Mesothelial cell of epicardium (in vitro differentiated cells): ENCODE measurements around the gene SLX4IP. TPM values are rescaled to one million over a fixed set of nuclear protein-coding genes. Genes with fewer than 3 reads are reported as not detected.
A peak's percentile ranks its signal among the peaks of the same experiment; 100 is the strongest.

Source experiments
- DNase-seq, 2 experiments: peaks; one replicate each; pipeline ENCODE4 v3.0.0; 2021; ENCODE audit warnings: low spot score in 2 of 2; ENCODE audit not compliant: unreplicated experiment in 2 of 2
- H3K27ac Mint-ChIP-seq: 2 replicates; pipeline ENCODE4 v1.8.0; 2021; ENCODE audit warnings: mixed read lengths
- H3K27me3 Mint-ChIP-seq: 2 replicates; pipeline ENCODE4 v1.8.0; 2021; ENCODE audit warnings: low read depth, mixed read lengths
- H3K36me3 Mint-ChIP-seq: 2 replicates; pipeline ENCODE4 v1.8.0; 2021; ENCODE audit warnings: mixed read lengths
- H3K4me1 Mint-ChIP-seq: 2 replicates; pipeline ENCODE4 v1.8.0; 2021; ENCODE audit warnings: mixed read lengths
- H3K4me3 Mint-ChIP-seq: 2 replicates; pipeline ENCODE4 v1.8.0; 2021; ENCODE audit warnings: mild to moderate bottlenecking, moderate library complexity, mixed read lengths
- H3K9me3 Mint-ChIP-seq: 2 replicates; pipeline ENCODE4 v1.8.0; 2021; ENCODE audit warnings: mixed read lengths
- total RNA-seq: library from RNA; stranded (reverse); gene quantifications from 3 replicates; pipeline ENCODE4 v1.2.1, GENCODE V29; 2021
- TF ChIP-seq, protein P1 (sequence below): fragments of 200-600 bp; sonication (generic); IDR thresholded peaks from one replicate; pipeline ENCODE4 v1.5.0; 2021; ENCODE audit warnings: antibody characterized with exemption; ENCODE audit not compliant: unreplicated experiment

Gene SLX4IP
- total RNA-seq, 1 donor from 2014 or later, result 10.4 TPM

DNA sequence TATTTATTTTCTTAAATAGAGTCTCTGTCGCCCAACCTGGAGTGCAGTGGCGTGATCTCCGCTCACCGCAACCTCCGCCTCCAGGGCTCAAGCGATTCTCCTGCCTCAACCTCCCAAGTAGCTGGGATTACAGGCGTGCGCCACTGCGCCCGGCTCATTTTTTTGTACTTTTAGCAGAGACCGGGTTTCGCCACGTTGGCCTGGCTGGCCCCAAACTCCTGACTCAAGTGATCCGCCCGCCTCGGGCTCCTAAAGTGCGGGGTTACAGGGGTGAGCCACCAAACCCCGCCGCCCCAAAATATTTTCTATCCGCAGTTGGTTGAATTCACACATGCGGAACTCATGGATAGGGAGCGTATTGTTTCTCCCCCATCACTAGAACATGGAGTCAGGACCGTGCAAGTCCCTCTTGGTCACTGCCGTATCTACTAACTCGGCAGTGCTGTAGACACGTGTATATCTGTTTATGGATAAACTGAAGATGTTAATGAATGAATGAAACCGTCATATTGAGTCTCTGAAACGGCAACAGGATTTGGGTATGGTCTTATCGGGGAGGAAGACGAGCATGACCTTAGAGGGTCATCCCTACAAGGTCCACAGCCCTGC, 2.0 kb upstream of the SLX4IP start:
- TF ChIP-seq, protein P1, sequence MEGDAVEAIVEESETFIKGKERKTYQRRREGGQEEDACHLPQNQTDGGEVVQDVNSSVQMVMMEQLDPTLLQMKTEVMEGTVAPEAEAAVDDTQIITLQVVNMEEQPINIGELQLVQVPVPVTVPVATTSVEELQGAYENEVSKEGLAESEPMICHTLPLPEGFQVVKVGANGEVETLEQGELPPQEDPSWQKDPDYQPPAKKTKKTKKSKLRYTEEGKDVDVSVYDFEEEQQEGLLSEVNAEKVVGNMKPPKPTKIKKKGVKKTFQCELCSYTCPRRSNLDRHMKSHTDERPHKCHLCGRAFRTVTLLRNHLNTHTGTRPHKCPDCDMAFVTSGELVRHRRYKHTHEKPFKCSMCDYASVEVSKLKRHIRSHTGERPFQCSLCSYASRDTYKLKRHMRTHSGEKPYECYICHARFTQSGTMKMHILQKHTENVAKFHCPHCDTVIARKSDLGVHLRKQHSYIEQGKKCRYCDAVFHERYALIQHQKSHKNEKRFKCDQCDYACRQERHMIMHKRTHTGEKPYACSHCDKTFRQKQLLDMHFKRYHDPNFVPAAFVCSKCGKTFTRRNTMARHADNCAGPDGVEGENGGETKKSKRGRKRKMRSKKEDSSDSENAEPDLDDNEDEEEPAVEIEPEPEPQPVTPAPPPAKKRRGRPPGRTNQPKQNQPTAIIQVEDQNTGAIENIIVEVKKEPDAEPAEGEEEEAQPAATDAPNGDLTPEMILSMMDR, result no peak
- Mint-ChIP-seq H3K4me3 (peak overlapping the region; percentile 88), H3K9me3 (no peaks in the 10 kb centered on the region), H3K27me3 (no peaks in the 10 kb centered on the region), H3K4me1 (peaks cover 13% of the 10 kb centered on the region), H3K27ac (peak overlapping the region; percentile 97), H3K36me3 (no peaks in the 10 kb centered on the region)
- DNase-seq, result no peak

DNA sequence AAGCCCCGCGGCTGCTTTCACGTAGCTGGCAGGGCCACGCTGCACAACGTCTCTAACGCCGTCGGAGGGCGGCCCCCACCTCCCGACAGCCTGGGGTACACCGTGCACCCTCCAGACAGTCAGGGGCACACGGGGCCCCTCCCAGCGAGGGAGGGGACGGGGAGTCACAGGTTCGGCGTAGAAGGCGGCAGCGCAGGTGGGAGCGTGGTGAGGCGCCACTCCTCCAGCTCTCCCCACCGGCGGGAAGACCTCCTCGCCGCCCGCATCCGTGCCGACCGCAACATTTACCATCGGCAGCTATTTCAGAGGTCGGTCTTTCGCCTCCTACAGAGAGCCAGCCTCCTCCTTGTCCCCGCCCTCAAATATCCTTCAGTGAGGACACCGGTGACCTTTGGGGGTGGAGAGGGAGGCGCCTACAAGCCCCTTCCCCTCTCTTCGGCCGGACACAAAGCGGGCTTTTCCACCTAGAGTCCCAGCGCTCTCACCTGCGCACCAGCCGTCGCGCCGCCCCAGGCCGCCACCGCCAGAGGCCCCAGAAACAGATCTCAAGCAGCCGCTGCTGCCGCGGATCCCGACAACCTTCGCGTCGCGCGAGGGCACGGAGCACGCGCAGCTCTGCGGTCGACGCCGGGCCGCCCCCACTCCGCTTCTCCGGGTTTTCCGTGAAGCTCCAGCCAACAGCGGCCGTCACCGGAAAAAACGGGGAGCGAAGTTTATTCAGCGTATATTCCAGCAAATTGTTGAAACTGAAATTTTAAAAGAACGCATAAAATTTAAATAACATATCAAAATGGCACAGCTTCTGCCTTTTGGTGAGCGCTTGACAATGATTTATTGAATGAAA, 1.3 kb upstream of the SLX4IP start, which contains the start of gene MKKS:
Gene MKKS (minus strand): TSS at position 600 of the 844 bp plus-strand sequence. CDS start 20,708 bp downstream, outside the sequence.
- H3K4me3 Mint-ChIP-seq, result peak within 1 kb of the TSS; percentile 88
- peak; percentile 83 to 92 for DNase-seq
- H3K4me1 Mint-ChIP-seq, result peaks cover 13% of the 10 kb centered on the region
- H3K9me3 Mint-ChIP-seq, result no peaks in the 10 kb centered on the region
- H3K27me3 Mint-ChIP-seq, result no peaks in the 10 kb centered on the region
- no peaks in the 10 kb centered on the region for H3K36me3 Mint-ChIP-seq
- TF ChIP-seq, protein P1, result peak; percentile 2
- H3K27ac Mint-ChIP-seq, result peak within 1 kb of the TSS; percentile 97

DNA sequence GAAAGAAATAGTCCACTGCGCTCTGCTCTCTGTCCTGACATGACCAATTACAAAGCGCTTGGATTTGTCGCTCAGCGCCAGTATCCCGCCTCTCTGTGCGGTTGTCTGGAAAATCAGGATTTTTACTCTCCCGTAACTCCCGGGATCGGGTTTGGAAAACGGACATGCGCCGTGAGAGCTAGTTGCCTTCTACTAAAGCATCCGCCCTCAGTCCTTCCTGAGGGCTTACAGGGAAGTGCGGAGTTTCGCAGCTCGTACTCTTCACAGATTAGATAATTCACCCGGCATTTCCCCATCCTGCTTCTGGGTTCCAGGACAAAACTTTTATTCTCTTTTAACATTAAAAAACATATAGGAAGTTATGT, 656 bp upstream of the SLX4IP start:
- TF ChIP-seq, protein P1, result no peak
- peak; percentile 79 to 89 for DNase-seq
- H3K36me3 Mint-ChIP-seq, result no peaks in the 10 kb centered on the region
- no peaks in the 10 kb centered on the region for H3K9me3 Mint-ChIP-seq
- H3K4me3 Mint-ChIP-seq, result peak overlapping the region; percentile 88
- H3K27ac Mint-ChIP-seq, result peak overlapping the region; percentile 97
- peaks cover 13% of the 10 kb centered on the region for H3K4me1 Mint-ChIP-seq
- H3K27me3 Mint-ChIP-seq, result no peaks in the 10 kb centered on the region

DNA sequence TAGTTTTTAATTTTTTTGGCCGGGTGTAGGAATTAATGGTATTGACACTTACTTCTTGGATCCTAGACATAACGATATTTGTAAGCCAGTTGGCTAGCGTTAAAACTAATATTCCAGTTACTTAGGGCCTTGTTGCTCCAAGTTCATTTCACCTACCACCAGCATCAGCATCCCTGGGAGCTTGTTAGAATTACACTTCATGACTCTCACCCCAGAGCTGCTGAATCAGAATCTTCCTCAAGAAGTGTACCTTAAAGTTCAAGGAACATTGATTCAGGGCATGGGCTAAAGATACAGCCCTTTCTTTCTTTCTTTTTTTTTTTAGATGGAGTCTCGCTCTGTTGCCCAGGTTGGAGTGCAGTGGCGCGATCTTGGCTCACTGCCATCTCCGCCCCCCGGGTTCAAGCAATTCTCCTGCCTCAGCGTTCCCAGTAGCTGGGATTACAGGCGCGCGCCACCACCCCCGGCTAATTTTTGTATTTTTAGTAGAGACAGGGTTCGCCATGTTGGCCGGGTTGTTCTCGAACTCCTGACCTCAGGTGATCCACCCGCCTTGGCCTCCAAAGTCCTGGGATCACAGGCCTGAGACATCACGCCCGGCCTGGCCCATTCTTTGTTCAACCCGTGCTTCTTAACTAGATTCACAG, 1.1 kb downstream of the SLX4IP start:
- Mint-ChIP-seq H3K27ac (no peak overlapping the region), H3K27me3 (no peaks in the 10 kb centered on the region), H3K9me3 (no peaks in the 10 kb centered on the region), H3K36me3 (no peaks in the 10 kb centered on the region), H3K4me1 (peaks cover 13% of the 10 kb centered on the region), H3K4me3 (peak overlapping the region; percentile 88)
- no peak for DNase-seq
- TF ChIP-seq, protein P1, result no peak

DNA sequence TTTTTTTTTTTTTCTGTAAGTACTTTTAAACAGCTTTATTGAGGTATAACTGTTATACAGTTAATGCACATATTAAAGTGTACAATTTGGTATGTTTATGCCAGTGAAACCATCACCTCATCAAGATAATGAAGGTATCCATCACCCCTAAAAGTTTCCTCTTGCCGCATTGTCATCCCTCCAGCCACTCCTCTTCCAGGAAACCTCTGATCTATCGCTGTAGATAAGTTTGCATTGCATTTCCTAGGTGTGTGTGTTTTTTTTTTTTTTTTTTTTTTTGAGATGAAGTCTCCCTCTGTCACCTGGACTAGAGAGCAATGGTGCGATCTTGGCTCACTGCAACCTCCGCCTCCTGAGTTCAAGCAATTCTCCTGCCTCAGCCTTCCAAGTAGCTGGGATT, 3.1 kb downstream of the SLX4IP start:
- H3K4me1 Mint-ChIP-seq, result peaks cover 6% of the 10 kb centered on the region
- no peak overlapping the region for H3K4me3 Mint-ChIP-seq
- DNase-seq, result no peak
- no peak overlapping the region for H3K27ac Mint-ChIP-seq
- TF ChIP-seq, protein P1, result no peak
- no peaks in the 10 kb centered on the region for H3K9me3 Mint-ChIP-seq
- H3K27me3 Mint-ChIP-seq, result no peaks in the 10 kb centered on the region
- no peaks in the 10 kb centered on the region for H3K36me3 Mint-ChIP-seq
